H1 (cell line): ENCODE results near the gene RPAP3. TPM values are rescaled to one million over a fixed set of nuclear protein-coding genes. Genes with fewer than 3 reads are reported as not detected.

Source experiments
- ASH2L ChIP-seq: fragments of 200-600, 300-600 bp; sonication (generic); IDR thresholded peaks from one replicate; pipeline ENCODE4 v1.7.1; 2017; ENCODE audit warnings: low read length
- CHD7 ChIP-seq: fragments of 300-600 bp; sonication (generic); IDR thresholded peaks from 2 replicates; pipeline ENCODE4 v1.7.1; 2012; ENCODE audit warnings: low read length, moderate library complexity, mild to moderate bottlenecking, inconsistent platforms; ENCODE audit not compliant: insufficient replicate concordance
- SIN3A ChIP-seq, 2 experiments: IDR thresholded peaks in 1 of 2; conservative IDR thresholded peaks in 1 of 2; 2 replicates each; pipeline ENCODE4 v1.6.1; 2011 to 2012; ENCODE audit warnings: low read length in 2 of 2, improper control_type of control experiment in 1 of 2, low read depth in 1 of 2, mild to moderate bottlenecking in 1 of 2
- SRF ChIP-seq: IDR thresholded peaks from 2 replicates; pipeline ENCODE4 v1.6.1; 2011; ENCODE audit warnings: mild to moderate bottlenecking, low read depth, low read length, moderate library complexity
- TAF7 ChIP-seq: optimal IDR thresholded peaks from 2 replicates; pipeline ENCODE3; 2011; ENCODE audit warnings: low read depth, mild to moderate bottlenecking, inconsistent platforms, low read length, moderate library complexity, borderline replicate concordance
- TCF12 ChIP-seq: IDR thresholded peaks from 2 replicates; pipeline ENCODE4 v1.6.1; 2011; ENCODE audit warnings: low read depth, mild to moderate bottlenecking, low read length
- polyA plus RNA-seq, 7 experiments: library from polyadenylated mRNA; depleted of rRNA in 3 of 7; stranded (reverse) in 5 of 7; unstranded in 2 of 7; fragments of >200 nt in 5 of 7; fragments of 200-250 nt in 2 of 7; gene quantifications; 1 replicate in 5 of 7; 2 replicates in 1 of 7; 4 replicates in 1 of 7; pipeline versions ENCODE4 v1.2.1 to v1.2.3, GENCODE V29; 2011 to 2013; ENCODE audit warnings: missing spikeins in 2 of 7, mixed read lengths in 2 of 7
- total RNA-seq: library from RNA; stranded (reverse); fragmentation: NEBNext Ultra II Directional; extraction: Animal tissue kit (Norgen Biotek cat#: 25700); gene quantifications from 2 replicates; pipeline ENCODE4 v1.2.1, GENCODE V29; 2021

RPAP3 gene
- total and polyA plus RNA-seq, 2 of the 8 experiments (the other 6 are each of a cell fraction or from before 2014, with no cell fraction given): 6.4 to 60.5 TPM

GRCh38 chr12:47705566-47706425 is at the start of gene RPAP3 (continued):
- no peak for TF ChIP-seq CHD7
- peak in 1 of 2 experiments; percentile 80; a peak in 2 of 4 replicates for TF ChIP-seq SIN3A (conservative IDR thresholded peaks at IDR 0.05 in 1 of 2, IDR thresholded peaks at IDR 0.05 in 1 of 2; ENCODE audit: low read depth in 1 of 2, low read length in 2 of 2)
- peak; percentile 96 for TF ChIP-seq ASH2L
- TF ChIP-seq TAF7: no peak
- no peak for TF ChIP-seq TCF12
- no peak for TF ChIP-seq SRF
